ENCODE data around the gene HMGCS2. TPM values are rescaled to one million over a fixed set of nuclear protein-coding genes. Genes with fewer than 3 reads are reported as not detected.
A peak's percentile ranks its signal among the peaks of the same experiment; 100 is the strongest.

The HMGCS2 gene
- total and polyA plus RNA-seq, 9 of the 15 experiments (the other 6 are each of a cell fraction or from before 2014, with no cell fraction given): 0.13 TPM; not detected in 8

DNA sequence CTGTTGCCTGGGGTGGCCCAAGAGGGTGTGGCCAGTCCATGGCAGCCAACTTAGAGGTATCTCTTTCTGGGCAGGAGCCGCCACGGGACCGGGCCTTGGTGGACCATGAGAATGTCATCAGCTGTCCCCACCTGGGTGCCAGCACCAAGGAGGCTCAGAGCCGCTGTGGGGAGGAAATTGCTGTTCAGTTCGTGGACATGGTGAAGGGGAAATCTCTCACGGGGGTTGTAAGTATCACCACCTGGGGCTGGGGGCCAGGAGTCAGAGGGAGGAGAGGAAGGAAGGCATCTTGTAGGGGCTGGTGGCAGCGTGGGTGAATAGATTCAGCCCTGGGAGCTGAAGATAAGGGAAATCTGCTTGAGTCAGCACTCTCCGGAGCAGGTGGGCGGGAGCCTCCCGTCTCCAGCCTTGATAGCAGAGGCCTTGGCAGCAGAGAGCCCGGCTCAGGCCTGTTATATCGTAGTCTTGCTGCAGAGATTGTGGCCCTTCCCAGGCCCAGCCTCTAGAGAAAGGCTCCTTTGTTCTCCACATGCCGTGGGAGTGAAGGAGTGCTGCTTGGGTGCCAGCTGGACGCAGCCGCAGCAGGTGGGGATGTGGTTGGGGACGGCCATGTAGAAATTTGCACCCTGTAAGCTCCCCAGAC is 31.5 kb downstream of the HMGCS2 start (continued):
- TF ChIP-seq RBM25 (IDR thresholded peaks at IDR 0.05; ENCODE audit: low read depth, low read length, severe bottlenecking) (no peak), NFE2L1 (tag; IDR thresholded peaks at IDR 0.05; ENCODE audit: borderline replicate concordance, low read depth) (no peak), ZNF586 (CRISPR knock-in tag; conservative IDR thresholded peaks at IDR 0.05) (no peak), EGR1 (conservative IDR thresholded peaks at IDR 0.05) (peak; percentile 99), RBM15 (IDR thresholded peaks at IDR 0.05; ENCODE audit: insufficient read depth, low read length) (no peak), PHF21A (IDR thresholded peaks at IDR 0.05; ENCODE audit: borderline replicate concordance, low read depth) (peak; percentile 93), ELF2 (CRISPR knock-in tag; IDR thresholded peaks at IDR 0.05) (no peak), BDP1 (IDR thresholded peaks at IDR 0.05; ENCODE audit: insufficient read depth, insufficient read length) (no peak), NCOA6 (IDR thresholded peaks at IDR 0.05) (no peak), FOXP1 (CRISPR knock-in tag; IDR thresholded peaks at IDR 0.05) (no peak), ZNF717 (CRISPR knock-in tag; IDR thresholded peaks at IDR 0.05) (no peak), RBFOX2 (IDR thresholded peaks at IDR 0.05; ENCODE audit: low read depth, low read length) (0 out of 2 replicates have a peak, but pooled peaks have one; percentile 19), ATF1 (CRISPR knock-in tag; IDR thresholded peaks at IDR 0.05) (no peak), ATF1 (tag; IDR thresholded peaks at IDR 0.05) (peak; percentile 49; the same call in 1 of the 2 replicates), CHD1 (IDR thresholded peaks at IDR 0.05; ENCODE audit: low read length) (no peak)
- TF ChIP-seq, protein P1, sequence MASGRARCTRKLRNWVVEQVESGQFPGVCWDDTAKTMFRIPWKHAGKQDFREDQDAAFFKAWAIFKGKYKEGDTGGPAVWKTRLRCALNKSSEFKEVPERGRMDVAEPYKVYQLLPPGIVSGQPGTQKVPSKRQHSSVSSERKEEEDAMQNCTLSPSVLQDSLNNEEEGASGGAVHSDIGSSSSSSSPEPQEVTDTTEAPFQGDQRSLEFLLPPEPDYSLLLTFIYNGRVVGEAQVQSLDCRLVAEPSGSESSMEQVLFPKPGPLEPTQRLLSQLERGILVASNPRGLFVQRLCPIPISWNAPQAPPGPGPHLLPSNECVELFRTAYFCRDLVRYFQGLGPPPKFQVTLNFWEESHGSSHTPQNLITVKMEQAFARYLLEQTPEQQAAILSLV (tag; IDR thresholded peaks at IDR 0.05): no peak
- TF ChIP-seq, protein P2, sequence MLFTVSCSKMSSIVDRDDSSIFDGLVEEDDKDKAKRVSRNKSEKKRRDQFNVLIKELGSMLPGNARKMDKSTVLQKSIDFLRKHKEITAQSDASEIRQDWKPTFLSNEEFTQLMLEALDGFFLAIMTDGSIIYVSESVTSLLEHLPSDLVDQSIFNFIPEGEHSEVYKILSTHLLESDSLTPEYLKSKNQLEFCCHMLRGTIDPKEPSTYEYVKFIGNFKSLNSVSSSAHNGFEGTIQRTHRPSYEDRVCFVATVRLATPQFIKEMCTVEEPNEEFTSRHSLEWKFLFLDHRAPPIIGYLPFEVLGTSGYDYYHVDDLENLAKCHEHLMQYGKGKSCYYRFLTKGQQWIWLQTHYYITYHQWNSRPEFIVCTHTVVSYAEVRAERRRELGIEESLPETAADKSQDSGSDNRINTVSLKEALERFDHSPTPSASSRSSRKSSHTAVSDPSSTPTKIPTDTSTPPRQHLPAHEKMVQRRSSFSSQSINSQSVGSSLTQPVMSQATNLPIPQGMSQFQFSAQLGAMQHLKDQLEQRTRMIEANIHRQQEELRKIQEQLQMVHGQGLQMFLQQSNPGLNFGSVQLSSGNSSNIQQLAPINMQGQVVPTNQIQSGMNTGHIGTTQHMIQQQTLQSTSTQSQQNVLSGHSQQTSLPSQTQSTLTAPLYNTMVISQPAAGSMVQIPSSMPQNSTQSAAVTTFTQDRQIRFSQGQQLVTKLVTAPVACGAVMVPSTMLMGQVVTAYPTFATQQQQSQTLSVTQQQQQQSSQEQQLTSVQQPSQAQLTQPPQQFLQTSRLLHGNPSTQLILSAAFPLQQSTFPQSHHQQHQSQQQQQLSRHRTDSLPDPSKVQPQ (CRISPR knock-in tag; IDR thresholded peaks at IDR 0.05; ENCODE audit: borderline replicate concordance): no peak
- TF ChIP-seq, protein P3, sequence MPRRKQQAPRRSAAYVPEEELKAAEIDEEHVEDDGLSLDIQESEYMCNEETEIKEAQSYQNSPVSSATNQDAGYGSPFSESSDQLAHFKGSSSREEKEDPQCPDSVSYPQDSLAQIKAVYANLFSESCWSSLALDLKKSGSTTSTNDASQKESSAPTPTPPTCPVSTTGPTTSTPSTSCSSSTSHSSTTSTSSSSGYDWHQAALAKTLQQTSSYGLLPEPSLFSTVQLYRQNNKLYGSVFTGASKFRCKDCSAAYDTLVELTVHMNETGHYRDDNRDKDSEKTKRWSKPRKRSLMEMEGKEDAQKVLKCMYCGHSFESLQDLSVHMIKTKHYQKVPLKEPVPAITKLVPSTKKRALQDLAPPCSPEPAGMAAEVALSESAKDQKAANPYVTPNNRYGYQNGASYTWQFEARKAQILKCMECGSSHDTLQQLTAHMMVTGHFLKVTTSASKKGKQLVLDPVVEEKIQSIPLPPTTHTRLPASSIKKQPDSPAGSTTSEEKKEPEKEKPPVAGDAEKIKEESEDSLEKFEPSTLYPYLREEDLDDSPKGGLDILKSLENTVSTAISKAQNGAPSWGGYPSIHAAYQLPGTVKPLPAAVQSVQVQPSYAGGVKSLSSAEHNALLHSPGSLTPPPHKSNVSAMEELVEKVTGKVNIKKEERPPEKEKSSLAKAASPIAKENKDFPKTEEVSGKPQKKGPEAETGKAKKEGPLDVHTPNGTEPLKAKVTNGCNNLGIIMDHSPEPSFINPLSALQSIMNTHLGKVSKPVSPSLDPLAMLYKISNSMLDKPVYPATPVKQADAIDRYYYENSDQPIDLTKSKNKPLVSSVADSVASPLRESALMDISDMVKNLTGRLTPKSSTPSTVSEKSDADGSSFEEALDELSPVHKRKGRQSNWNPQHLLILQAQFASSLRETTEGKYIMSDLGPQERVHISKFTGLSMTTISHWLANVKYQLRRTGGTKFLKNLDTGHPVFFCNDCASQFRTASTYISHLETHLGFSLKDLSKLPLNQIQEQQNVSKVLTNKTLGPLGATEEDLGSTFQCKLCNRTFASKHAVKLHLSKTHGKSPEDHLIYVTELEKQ (CRISPR knock-in tag; IDR thresholded peaks at IDR 0.05): no peak
- TF ChIP-seq, protein P4, sequence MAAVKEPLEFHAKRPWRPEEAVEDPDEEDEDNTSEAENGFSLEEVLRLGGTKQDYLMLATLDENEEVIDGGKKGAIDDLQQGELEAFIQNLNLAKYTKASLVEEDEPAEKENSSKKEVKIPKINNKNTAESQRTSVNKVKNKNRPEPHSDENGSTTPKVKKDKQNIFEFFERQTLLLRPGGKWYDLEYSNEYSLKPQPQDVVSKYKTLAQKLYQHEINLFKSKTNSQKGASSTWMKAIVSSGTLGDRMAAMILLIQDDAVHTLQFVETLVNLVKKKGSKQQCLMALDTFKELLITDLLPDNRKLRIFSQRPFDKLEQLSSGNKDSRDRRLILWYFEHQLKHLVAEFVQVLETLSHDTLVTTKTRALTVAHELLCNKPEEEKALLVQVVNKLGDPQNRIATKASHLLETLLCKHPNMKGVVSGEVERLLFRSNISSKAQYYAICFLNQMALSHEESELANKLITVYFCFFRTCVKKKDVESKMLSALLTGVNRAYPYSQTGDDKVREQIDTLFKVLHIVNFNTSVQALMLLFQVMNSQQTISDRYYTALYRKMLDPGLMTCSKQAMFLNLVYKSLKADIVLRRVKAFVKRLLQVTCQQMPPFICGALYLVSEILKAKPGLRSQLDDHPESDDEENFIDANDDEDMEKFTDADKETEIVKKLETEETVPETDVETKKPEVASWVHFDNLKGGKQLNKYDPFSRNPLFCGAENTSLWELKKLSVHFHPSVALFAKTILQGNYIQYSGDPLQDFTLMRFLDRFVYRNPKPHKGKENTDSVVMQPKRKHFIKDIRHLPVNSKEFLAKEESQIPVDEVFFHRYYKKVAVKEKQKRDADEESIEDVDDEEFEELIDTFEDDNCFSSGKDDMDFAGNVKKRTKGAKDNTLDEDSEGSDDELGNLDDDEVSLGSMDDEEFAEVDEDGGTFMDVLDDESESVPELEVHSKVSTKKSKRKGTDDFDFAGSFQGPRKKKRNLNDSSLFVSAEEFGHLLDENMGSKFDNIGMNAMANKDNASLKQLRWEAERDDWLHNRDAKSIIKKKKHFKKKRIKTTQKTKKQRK (IDR thresholded peaks at IDR 0.05; ENCODE audit: borderline replicate concordance, low read depth, low read length): no peak

Data from K562 (cell line).